K562 (cell line): ENCODE data around the gene EXOC3. TPM values are rescaled to one million over a fixed set of nuclear protein-coding genes. Genes with fewer than 3 reads are reported as not detected.

Experiments
- ATAC-seq: fragments of 200-7000 bp; cut with Tn5 transposase; 3 replicates; pipeline ENCODE4 v1.9.1; 2020; ENCODE audit warnings: moderate library complexity
- BruUV-seq: library from RNA; stranded (reverse); fragments of 400-500 nt; replicated peaks from 2 replicates; lab custom pipeline; 2021; lab: Mats Ljungman, UMichigan
- CTCF ChIA-PET: fragments of 300-600 bp; formaldehyde crosslinking; extraction: SDS; loops from one replicate; lab custom pipeline; 2021; ENCODE audit warnings: low intra/inter-chr PET ratio; lab: Yijun Ruan, JAX
- POLR2A ChIA-PET: fragments of 300-600, 350-650 bp; sonication (Branson Sonifier 250); formaldehyde crosslinking; extraction: SDS; loops from one replicate; lab custom pipeline; 2021; ENCODE audit warnings: antibody characterized with exemption, inconsistent platforms; lab: Yijun Ruan, JAX
- DNase-seq, 4 experiments: peaks; one replicate each; pipeline versions ENCODE4 v3.0.0 to v3.0.0-alpha.2; 2011 to 2018; ENCODE audit warnings: low spot score in 3 of 4, mixed read lengths in 3 of 4; ENCODE audit errors: extremely low read depth in 1 of 4
- FAIRE-seq: peaks from 2 replicates; lab custom pipeline; 2011; peaks lifted over from hg19 to GRCh38; lab: Jason Lieb, UNC
- H2AFZ ChIP-seq: 2 replicates; pipeline ENCODE4 v1.6.0; 2011; ENCODE audit warnings: low read depth, low read length, control low read depth, inconsistent platforms
- H3K27ac ChIP-seq: fragments of 200-600 bp; 3 replicates; pipeline ENCODE4 v1.8.0; 2011; ENCODE audit warnings: low read depth, mild to moderate bottlenecking, control low read depth, inconsistent platforms, low read length, moderate library complexity, mixed read lengths; ENCODE audit errors: extremely low read depth
- H3K27me3 ChIP-seq, 2 experiments: fragments of 300-600 bp in 1 of 2; 2 replicates in 1 of 2; 3 replicates in 1 of 2; pipeline versions ENCODE4 v1.6.0 to v1.8.0; 2011; ENCODE audit warnings: inconsistent platforms in 2 of 2, low read length in 2 of 2, mild to moderate bottlenecking in 1 of 2, mixed read lengths in 1 of 2, moderate library complexity in 1 of 2; ENCODE audit not compliant: control insufficient read depth in 2 of 2, insufficient read depth in 2 of 2
- H3K36me3 ChIP-seq: fragments of 300-600 bp; 3 replicates; pipeline ENCODE4 v1.8.0; 2011; ENCODE audit warnings: mild to moderate bottlenecking, low read length, inconsistent platforms; ENCODE audit not compliant: control insufficient read depth, insufficient read depth
- H3K4me1 ChIP-seq, 2 experiments: fragments of 200-600 bp in 1 of 2; replicated peaks in 1 of 2; 2 replicates in 1 of 2; 3 replicates in 1 of 2; pipeline versions ENCODE4 v1.5.1 to v1.8.0; 2011; ENCODE audit warnings: inconsistent platforms in 2 of 2, low read length in 2 of 2, mild to moderate bottlenecking in 1 of 2, mixed read lengths in 1 of 2, moderate library complexity in 1 of 2; ENCODE audit not compliant: control insufficient read depth in 2 of 2, insufficient read depth in 2 of 2
- H3K4me2 ChIP-seq: 2 replicates; pipeline ENCODE4 v1.6.1; 2011; ENCODE audit warnings: low read length, control low read depth, inconsistent platforms, mixed read lengths; ENCODE audit not compliant: insufficient read depth
- H3K4me3 ChIP-seq: fragments of 200-600 bp; sonication (generic), shearing (Covaris generic); 2 replicates; pipeline ENCODE4 v1.5.1; 2016; ENCODE audit warnings: control low read depth, inconsistent platforms
- H3K79me2 ChIP-seq: fragments of 200-600 bp; 3 replicates; pipeline ENCODE4 v1.8.0; 2011; ENCODE audit warnings: low read length, inconsistent platforms; ENCODE audit not compliant: control insufficient read depth, insufficient read depth
- H3K9ac ChIP-seq, 2 experiments: 2 replicates each; pipeline versions ENCODE4 v1.6.0 to v1.6.1; 2011; ENCODE audit warnings: low read depth in 2 of 2, low read length in 2 of 2, control low read depth in 1 of 2, inconsistent platforms in 1 of 2, mild to moderate bottlenecking in 1 of 2, mixed read lengths in 1 of 2; ENCODE audit not compliant: insufficient read depth in 1 of 2
- H3K9me1 ChIP-seq: one replicate; pipeline ENCODE4 v1.6.0; 2011; ENCODE audit warnings: inconsistent platforms, mild to moderate bottlenecking, low read length, moderate library complexity; ENCODE audit not compliant: control insufficient read depth, insufficient read depth
- H3K9me3 ChIP-seq: replicated peaks from 2 replicates; pipeline ENCODE4 v1.5.1; 2011; ENCODE audit warnings: low read depth, low read length, inconsistent platforms; ENCODE audit not compliant: control insufficient read depth, insufficient read depth
- H4K20me1 ChIP-seq: replicated peaks from 2 replicates; pipeline ENCODE4 v1.6.1; 2011; ENCODE audit warnings: low read length, inconsistent platforms, mixed read lengths; ENCODE audit not compliant: control insufficient read depth, insufficient read depth
- MEF2A ChIP-seq: IDR thresholded peaks from 2 replicates; pipeline ENCODE4 v1.6.1; 2011; ENCODE audit warnings: low read depth, mild to moderate bottlenecking, low read length, moderate library complexity; ENCODE audit not compliant: control insufficient read depth
- MEIS2 ChIP-seq: fragments of 450-650 bp; IDR thresholded peaks from 2 replicates; pipeline ENCODE4 v1.6.1; 2014; ENCODE audit warnings: mild to moderate bottlenecking; ENCODE audit not compliant: partially characterized antibody
- NFE2L1 ChIP-seq: fragments of 450-650 bp; IDR thresholded peaks from 2 replicates; pipeline ENCODE4 v1.6.1; 2016; ENCODE audit warnings: missing genetic modification characterization, low read depth, mild to moderate bottlenecking, missing compliant biosample characterization, moderate library complexity, borderline replicate concordance
- NFRKB ChIP-seq: fragments of 450-650 bp; IDR thresholded peaks from 2 replicates; pipeline ENCODE4 v1.6.1; 2016; ENCODE audit warnings: low read depth
- NR0B1 ChIP-seq: fragments of 450-650 bp; IDR thresholded peaks from one replicate; pipeline ENCODE4 v1.6.1; 2018; ENCODE audit warnings: mild to moderate bottlenecking, moderate library complexity; ENCODE audit not compliant: partially characterized antibody
- SNRNP70 ChIP-seq: fragments of 200-400 bp; formaldehyde crosslinking; optimal IDR thresholded peaks from 2 replicates; pipeline ENCODE3; 2017; ENCODE audit warnings: low read depth, low read length
- ZNF408 ChIP-seq: fragments of 250-450 bp; sonication (Bioruptor Pico); IDR thresholded peaks from 2 replicates; pipeline ENCODE4 v1.4.0; 2020; ENCODE audit warnings: low read depth, mild to moderate bottlenecking, moderate library complexity
- ZNF507 ChIP-seq: conservative IDR thresholded peaks from 2 replicates; pipeline ENCODE4 v1.6.1; 2017; ENCODE audit warnings: missing genetic modification characterization, missing compliant biosample characterization
- WGBS: fragments of 100-300 bp; shearing (Covaris generic); methylation state at CpG from one replicate; pipeline ENCODE4 v1.1.6; 2016; ENCODE audit warnings: low coverage, mixed read lengths; ENCODE audit not compliant: insufficient coverage; ENCODE audit errors: missing lambda C conversion rate; 5-methylcytosine and 5-hydroxymethylcytosine counted together
- in situ Hi-C: fragments of 300-500 bp; cut with MboI; formaldehyde crosslinking; loops from 4 replicates; pipeline ENCODE4 v1.15.0; 2018; ENCODE audit warnings: inconsistent platforms, mixed read lengths
- intact Hi-C: fragments of 100-400 bp; cut with micrococcal nuclease; formaldehyde crosslinking; loops from 2 replicates; pipeline ENCODE4 v1.14.2; 2022
- polyA plus RNA-seq, 8 experiments: library from polyadenylated mRNA; depleted of rRNA in 4 of 8; stranded (reverse) in 5 of 8; unstranded in 3 of 8; fragments of >200 nt; fragmentation: Nextera tagmentation in 2 of 8; fragmentation: Illumina TruSeq in 1 of 8; extraction: Ambion mirVana in 2 of 8; extraction: Trizol in 1 of 8; gene quantifications; 2 replicates each; pipeline versions ENCODE4 v1.2.1 to v1.2.3, GENCODE V29; 2011 to 2014; ENCODE audit warnings: inconsistent platforms in 1 of 8, missing spikeins in 1 of 8
- total RNA-seq, 7 experiments: library from RNA; depleted of rRNA in 6 of 7; stranded (reverse); fragments of >200 nt in 6 of 7; fragmentation: Illumina TruSeq in 2 of 7; extraction: Trizol in 2 of 7; gene quantifications; 2 replicates each; pipeline versions ENCODE4 v1.2.1 to v1.2.3, GENCODE V29; 2011 to 2021; ENCODE audit warnings: low replicate concordance in 1 of 7

The EXOC3 gene
- total and polyA plus RNA-seq, 9 of the 15 experiments (the other 6 are each of a cell fraction or from before 2014, with no cell fraction given) = 1.4 to 41.9 (median 22.4) TPM

- no TSS peak for BruUV-seq
- Histone ChIP-seq H3K4me2 (no peak overlapping the region), H3K27me3 (peaks cover 26 to 69% of the 10 kb centered on the region in 2 experiments), H3K9ac (peak overlapping the region in 1 of 2 experiments; percentile 30; a peak in 1 of 4 replicates), H2AFZ (no peak overlapping the region), H3K79me2 (no peaks in the 10 kb centered on the region), H3K27ac (no peak overlapping the region), H3K4me3 (no peak overlapping the region), H3K36me3 (no peaks in the 10 kb centered on the region), H4K20me1 (no peaks in the 10 kb centered on the region; the same call in 1 of the 2 replicates), H3K9me3 (no peaks in the 10 kb centered on the region), H3K4me1 (peaks cover 0 to 50% of the 10 kb centered on the region in 2 experiments; a peak in 2 of 5 replicates), H3K9me1 (no peaks in the 10 kb centered on the region)
- 28% methylated on average over 28 of the region's 35 CpGs for whole genome bisulfite sequencing
- ChIA-PET CTCF (no interaction called here), POLR2A (interaction anchor here (0.5 to 1.3 kb wide), 3 partner anchors 10 to 46 kb away, joined by 3 to 4 read pairs (median 3); no protein-coding TSS in a partner anchor)
- peak; percentile 19; the same call in 2 of the 3 replicates for ATAC-seq
- no peak for FAIRE-seq
- DNase-seq = peak in 1 of 4 experiments; percentile 15
- in situ Hi-C loops (loop anchor here (5.0 kb wide), 1 partner anchor 117 kb away; no protein-coding TSS in a partner anchor), intact Hi-C loops (no loop called here)
- TF ChIP-seq ZNF507 (tag) (no peak), NFRKB (no peak), NR0B1 (no peak), NFE2L1 (tag) (no peak), MEIS2 (no peak), ZNF408 (CRISPR knock-in tag) (no peak), SNRNP70 (no peak), MEF2A (no peak)
Observed at GRCh38 chr5:429453-430188, 13.4 kb upstream of the EXOC3 start.
